Sigmoid colon (tissue), 7 donors: ENCODE results near the gene MAD1L1. TPM values are rescaled to one million over a fixed set of nuclear protein-coding genes. Genes with fewer than 3 reads are reported as not detected.

Experiments
- DNase-seq: peaks from one replicate; pipeline ENCODE4 v3.0.0-alpha.2; 2019
- H3K27ac ChIP-seq, 4 donors: fragments of 200-600 bp; sonication (generic); one replicate each; pipeline ENCODE4 v1.5.1; 2016 to 2019; ENCODE audit warnings: mild to moderate bottlenecking in 1 of 4
- H3K27me3 ChIP-seq, 3 donors: fragments of 200-600 bp; sonication (generic); one replicate each; pipeline ENCODE4 v1.5.1; 2019; ENCODE audit warnings: mild to moderate bottlenecking in 1 of 3
- H3K36me3 ChIP-seq, 4 donors: fragments of 200-600 bp; sonication (generic); one replicate each; pipeline ENCODE4 v1.5.1; 2016 to 2019
- H3K4me1 ChIP-seq, 4 donors: fragments of 200-600 bp; sonication (generic); one replicate each; pipeline ENCODE4 v1.5.1; 2017 to 2019
- H3K4me3 ChIP-seq, 4 donors: fragments of 200-600 bp; sonication (generic); one replicate each; pipeline ENCODE4 v1.5.1; 2017 to 2019; ENCODE audit warnings: mild to moderate bottlenecking in 2 of 4, moderate library complexity in 1 of 4
- H3K9me3 ChIP-seq, 4 donors: fragments of 200-600 bp in 3 of 4; sonication (generic) in 3 of 4; one replicate each; pipeline versions ENCODE4 v1.5.1 to v1.6.1; 2013 to 2019
- CTCF ChIP-seq, 4 experiments: fragments of 450-650 bp in 3 of 4; fragments of 200-600 bp in 1 of 4; IDR thresholded peaks; one replicate each; pipeline ENCODE4 v1.5.1; 2016 to 2019; ENCODE audit warnings: antibody characterized with exemption in 4 of 4, mild to moderate bottlenecking in 3 of 4, moderate library complexity in 2 of 4
- EP300 ChIP-seq, 4 donors: sonication (generic); formaldehyde crosslinking; IDR thresholded peaks; one replicate each; pipeline ENCODE4 v1.6.1; 2017; ENCODE audit warnings: antibody characterized with exemption in 4 of 4
- POLR2A ChIP-seq, 2 donors: fragments of 450-650 bp; IDR thresholded peaks; one replicate each; pipeline ENCODE4 v1.6.1; 2016; ENCODE audit warnings: antibody characterized with exemption in 2 of 2, mild to moderate bottlenecking in 2 of 2, moderate library complexity in 2 of 2
- POLR2AphosphoS5 ChIP-seq, 4 donors: sonication (generic); formaldehyde crosslinking; IDR thresholded peaks; one replicate each; pipeline ENCODE4 v1.6.1; 2017; ENCODE audit warnings: antibody characterized with exemption in 4 of 4
- WGBS, 2 donors: extraction: QIAGEN DNeasy Blood & Tissue Kit; methylation state at CpG; one replicate each; pipeline ENCODE4 v1.1.7; 2013; 5-methylcytosine and 5-hydroxymethylcytosine counted together
- intact Hi-C: fragments of 100-400 bp; cut with DNase I; formaldehyde crosslinking; loops from one replicate; pipeline ENCODE4 v1.15.1; 2023
- polyA plus RNA-seq, 3 donors: library from polyadenylated mRNA; stranded (reverse); fragments of 200-250 nt; gene quantifications; one replicate each; pipeline ENCODE4 v1.2.3, GENCODE V29; 2013
- total RNA-seq, 4 donors: library from RNA; depleted of rRNA; stranded (reverse); fragments of >200 nt; gene quantifications; one replicate each; pipeline ENCODE4 v1.1.0, GENCODE V29; 2016
- donor health status: healthy with polysubstance abuse.
- donor health status: Bipolar disorder and iron deficiency.
- donor health status: healthy.

The MAD1L1 gene
- total and polyA plus RNA-seq, 7 donors = 10.2 to 38.4 (median 20.6) TPM

GRCh38 chr7:1940863-1941262 lies 291.9 kb downstream of the MAD1L1 start:
- H3K36me3 ChIP-seq = no peaks in the 10 kb centered on the region
- intact Hi-C loops = no loop called here
- H3K9me3 ChIP-seq = no peaks in the 10 kb centered on the region
- H3K4me3 ChIP-seq = no peak overlapping the region
- WGBS, 2 donors = 69 to 90% methylated on average over 16 of the region's 16 CpGs
- no peak overlapping the region for H3K27ac ChIP-seq
- DNase-seq = no peak
- TF ChIP-seq CTCF (IDR thresholded peaks at IDR 0.05) (no peak), EP300 (IDR thresholded peaks at IDR 0.05) (no peak), POLR2AphosphoS5 (IDR thresholded peaks at IDR 0.05) (no peak), POLR2A (IDR thresholded peaks at IDR 0.05) (no peak)
- no peaks in the 10 kb centered on the region for H3K27me3 ChIP-seq
- H3K4me1 ChIP-seq = no peaks in the 10 kb centered on the region

GRCh38 chr7:1940402-1940786 lies 292.4 kb downstream of the MAD1L1 start:
- WGBS, 2 donors = 41 to 78% methylated on average over 21 of the region's 21 CpGs
- Histone ChIP-seq H3K27ac (no peak overlapping the region), H3K27me3 (no peaks in the 10 kb centered on the region), H3K36me3 (no peaks in the 10 kb centered on the region), H3K4me1 (no peaks in the 10 kb centered on the region), H3K9me3 (no peaks in the 10 kb centered on the region), H3K4me3 (no peak overlapping the region)
- TF ChIP-seq POLR2A (IDR thresholded peaks at IDR 0.05) (no peak), CTCF (IDR thresholded peaks at IDR 0.05) (no peak), POLR2AphosphoS5 (IDR thresholded peaks at IDR 0.05) (no peak), EP300 (IDR thresholded peaks at IDR 0.05) (no peak)
- intact Hi-C loops = no loop called here
- peak; percentile 78 for DNase-seq

- DNase-seq = no peak
- TF ChIP-seq EP300 (IDR thresholded peaks at IDR 0.05) (no peak), CTCF (IDR thresholded peaks at IDR 0.05) (no peak)
- WGBS, 2 donors = 51 to 84% methylated on average over 28 of the region's 28 CpGs
- no peaks in the 10 kb centered on the region for H3K36me3 ChIP-seq
- H3K27me3 ChIP-seq = no peaks in the 10 kb centered on the region
- H3K27ac ChIP-seq = no peak overlapping the region
- intact Hi-C loops = no loop called here
- no peaks in the 10 kb centered on the region for H3K4me1 ChIP-seq
- no peaks in the 10 kb centered on the region for H3K9me3 ChIP-seq
- H3K4me3 ChIP-seq = no peak overlapping the region
Measured at GRCh38 chr7:1939434-1940401, 293.0 kb downstream of the MAD1L1 start.

- 70 to 93% methylated on average over 39 of the region's 39 CpGs for WGBS, 2 donors
- Histone ChIP-seq H3K27me3 (no peaks in the 10 kb centered on the region), H3K36me3 (no peaks in the 10 kb centered on the region), H3K4me1 (no peaks in the 10 kb centered on the region), H3K27ac (no peak overlapping the region), H3K4me3 (no peak overlapping the region), H3K9me3 (no peaks in the 10 kb centered on the region)
- intact Hi-C loops = no loop called here
- TF ChIP-seq CTCF (IDR thresholded peaks at IDR 0.05) (no peak), POLR2A (IDR thresholded peaks at IDR 0.05) (no peak), EP300 (IDR thresholded peaks at IDR 0.05) (no peak), POLR2AphosphoS5 (IDR thresholded peaks at IDR 0.05) (no peak)
- no peak for DNase-seq
Measured at GRCh38 chr7:1938788-1939433, 293.8 kb downstream of the MAD1L1 start.
